ENCODE results near the gene OR4D1. TPM values are rescaled to one million over a fixed set of nuclear protein-coding genes. Genes with fewer than 3 reads are reported as not detected.
A peak's percentile ranks its signal among the peaks of the same experiment; 100 is the strongest.

Gene OR4D1
- total and polyA plus RNA-seq, 2 of the 4 experiments (the other 2 are of a cell fraction): not detected

DNA sequence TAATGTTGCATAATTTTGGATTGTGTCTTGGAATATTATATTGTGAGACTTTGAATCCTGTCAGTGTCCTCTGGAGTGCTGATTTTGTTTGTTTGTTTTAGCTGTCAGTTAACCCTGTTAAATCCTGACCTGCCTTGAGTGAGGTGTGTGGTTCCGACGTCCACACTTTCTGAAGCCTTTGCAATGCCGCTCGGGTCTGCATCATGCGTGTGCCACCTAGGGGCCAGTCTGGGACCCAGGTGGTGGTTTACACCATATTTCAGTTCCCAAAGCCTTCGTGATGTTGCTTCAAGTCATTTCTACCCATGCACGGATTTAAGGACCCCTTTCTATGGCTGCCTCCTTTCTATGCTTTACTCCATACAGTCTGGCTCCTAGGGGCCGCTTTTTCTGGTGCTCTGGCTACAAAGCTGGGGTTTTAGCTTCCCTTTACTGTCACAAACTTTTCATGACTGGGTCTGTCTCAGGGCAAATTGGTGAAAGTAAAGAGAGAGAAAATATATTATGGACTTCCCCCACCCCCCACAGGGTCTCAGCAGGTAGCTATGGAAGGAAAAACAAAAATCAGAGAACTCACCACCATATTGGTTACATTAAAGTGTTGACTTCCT lies 11.4 kb upstream of the OR4D1 start:
- intact Hi-C loops (cut with micrococcal nuclease): no loop called here
- Histone ChIP-seq H3K27me3 (ENCODE audit: control insufficient read depth, insufficient read depth, low read length) (peaks cover 5% of the 10 kb centered on the region), H3K36me3 (ENCODE audit: control insufficient read depth, insufficient read depth, low read length) (no peaks in the 10 kb centered on the region), H2AK9ac (replicated peaks; ENCODE audit: low read depth, low read length, poor library complexity) (no peak overlapping the region), H4K8ac (ENCODE audit: low read depth in 2 of 2, low read length in 2 of 2) (no peak overlapping the region), H2AFZ (replicated peaks; ENCODE audit: low read length, poor library complexity) (no peak overlapping the region), H4K5ac (ENCODE audit: low read depth, low read length) (no peak overlapping the region), H3K56ac (ENCODE audit: extremely low read depth, insufficient read depth, low read length) (no peak overlapping the region), H2BK20ac (ENCODE audit: low read depth, low read length) (no peak overlapping the region), H2AK5ac (ENCODE audit: low read depth, low read length) (no peak overlapping the region), H4K20me1 (ENCODE audit: insufficient read depth, low read length) (no peaks in the 10 kb centered on the region), H3K14ac (replicated peaks; ENCODE audit: low read depth, low read length) (no peak overlapping the region), H3K9me3 (ENCODE audit: control insufficient read depth, insufficient read depth, low read length) (no peaks in the 10 kb centered on the region), H3K9me1 (ENCODE audit: insufficient read depth, low read length) (no peaks in the 10 kb centered on the region), H2BK5ac (ENCODE audit: low read depth, low read length, poor library complexity, severe bottlenecking) (no peak overlapping the region), H3K23ac (ENCODE audit: low read depth, low read length) (no peak overlapping the region), H2BK15ac (ENCODE audit: low read depth, low read length) (no peak overlapping the region), H2BK120ac (ENCODE audit: low read depth, low read length) (no peak overlapping the region), H3K4me1 (ENCODE audit: control insufficient read depth, insufficient read depth, low read length) (no peaks in the 10 kb centered on the region), H3K18ac (ENCODE audit: low read depth, low read length) (no peak overlapping the region), H3K4me3 (ENCODE audit: insufficient read depth, low read depth, low read length) (no peak overlapping the region), H3K79me1 (ENCODE audit: low read depth in 1 of 2, low read length in 2 of 2) (no peaks in the 10 kb centered on the region), H4K91ac (ENCODE audit: insufficient read depth, low read depth, low read length) (no peak overlapping the region), H3K9ac (ENCODE audit: low read depth, low read length) (no peak overlapping the region), H3K4ac (ENCODE audit: low read depth, low read length) (no peak overlapping the region), H3K4me2 (ENCODE audit: low read depth, low read length) (no peak overlapping the region), H3K27ac (ENCODE audit: insufficient read depth, low read length) (no peak overlapping the region)
- WGBS, 2 experiments (ENCODE audit: extremely low coverage in 2 of 2, insufficient read length in 1 of 2): 23% methylated on average over 3 of the region's 8 CpGs; no CpG with 5 or more reads in 1 of the 2 experiments
- dilution Hi-C loops (cut with HindIII; ENCODE audit: low sequenced_read_pairs, unreplicated experiment): no loop called here
- ATAC-seq (ENCODE audit: low read depth): no peak
- BruUV-seq (replicated peaks): no TSS peak
- in situ Hi-C loops (cut with MboI; ENCODE audit: low sequenced_read_pairs): no loop called here
- TF ChIP-seq NFE2L2 (IDR thresholded peaks at IDR 0.05; ENCODE audit: low read depth, low read length) (no peak), BHLHE40 (IDR thresholded peaks at IDR 0.05; ENCODE audit: low read depth, low read length) (no peak)
- TF ChIP-seq, protein P1, sequence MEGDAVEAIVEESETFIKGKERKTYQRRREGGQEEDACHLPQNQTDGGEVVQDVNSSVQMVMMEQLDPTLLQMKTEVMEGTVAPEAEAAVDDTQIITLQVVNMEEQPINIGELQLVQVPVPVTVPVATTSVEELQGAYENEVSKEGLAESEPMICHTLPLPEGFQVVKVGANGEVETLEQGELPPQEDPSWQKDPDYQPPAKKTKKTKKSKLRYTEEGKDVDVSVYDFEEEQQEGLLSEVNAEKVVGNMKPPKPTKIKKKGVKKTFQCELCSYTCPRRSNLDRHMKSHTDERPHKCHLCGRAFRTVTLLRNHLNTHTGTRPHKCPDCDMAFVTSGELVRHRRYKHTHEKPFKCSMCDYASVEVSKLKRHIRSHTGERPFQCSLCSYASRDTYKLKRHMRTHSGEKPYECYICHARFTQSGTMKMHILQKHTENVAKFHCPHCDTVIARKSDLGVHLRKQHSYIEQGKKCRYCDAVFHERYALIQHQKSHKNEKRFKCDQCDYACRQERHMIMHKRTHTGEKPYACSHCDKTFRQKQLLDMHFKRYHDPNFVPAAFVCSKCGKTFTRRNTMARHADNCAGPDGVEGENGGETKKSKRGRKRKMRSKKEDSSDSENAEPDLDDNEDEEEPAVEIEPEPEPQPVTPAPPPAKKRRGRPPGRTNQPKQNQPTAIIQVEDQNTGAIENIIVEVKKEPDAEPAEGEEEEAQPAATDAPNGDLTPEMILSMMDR (conservative IDR thresholded peaks at IDR 0.05; ENCODE audit: low read depth, low read length): 0 out of 2 replicates have a peak, but pooled peaks have one; percentile 5
- ChIA-PET CTCF (no interaction called here), POLR2A (ENCODE audit: unreplicated experiment) (no interaction called here)
- DNase-seq: no peak

Data from IMR-90 (cell line).